CD4-positive, alpha-beta T cell treated with Interleukin-1 beta for 1 hour (primary cell): Measurements from ENCODE around the gene AQP7.
"Not testable (repeated sequence)": the region's sequence is repeated elsewhere in the genome, so short reads cannot be mapped to it uniquely, and the experiment has no call there.

Source experiments
- DNase-seq, 2 donors: peaks; one replicate each; pipeline ENCODE4 v3.0.0-alpha.2; 2020 to 2022

AQP7 gene

GRCh38 chr9:33393581-33393980 is 8.8 kb downstream of the AQP7 start:
- DNase-seq, result no peak

- DNase-seq, result not testable (repeated sequence)
These were observed 9.8 kb downstream of the AQP7 start for GRCh38 chr9:33392591-33393021.

GRCh38 chr9:33391111-33391771 is 11.1 kb downstream of the AQP7 start:
- not testable (repeated sequence) for DNase-seq

GRCh38 chr9:33388110-33388994 is 14.0 kb downstream of the AQP7 start:
- DNase-seq, result no peak

GRCh38 chr9:33386998-33387397 is 15.4 kb downstream of the AQP7 start:
- not testable (repeated sequence) for DNase-seq

- DNase-seq, result not testable (repeated sequence)
These were observed 15.7 kb downstream of the AQP7 start for GRCh38 chr9:33386641-33386996.

- not testable (repeated sequence) for DNase-seq
These were observed 16.3 kb downstream of the AQP7 start for GRCh38 chr9:33385979-33386640.

- DNase-seq, result not testable (repeated sequence)
These were observed 16.8 kb downstream of the AQP7 start for GRCh38 chr9:33385536-33385935.

- DNase-seq, result not testable (repeated sequence)
These were observed 19.0 kb downstream of the AQP7 start for GRCh38 chr9:33383396-33383795.

- not testable (repeated sequence) for DNase-seq
These were observed 20.0 kb downstream of the AQP7 start for GRCh38 chr9:33382397-33382796.

GRCh38 chr9:33381231-33381791 is 21.1 kb downstream of the AQP7 start:
- no peak for DNase-seq

GRCh38 chr9:33380390-33381094 is 21.8 kb downstream of the AQP7 start:
- DNase-seq, result no peak

- DNase-seq, result no peak
These were observed 22.5 kb downstream of the AQP7 start for GRCh38 chr9:33379666-33380389.

GRCh38 chr9:33378121-33378795 is 24.1 kb downstream of the AQP7 start:
- no peak for DNase-seq

GRCh38 chr9:33377089-33377715 is 25.2 kb downstream of the AQP7 start:
- no peak for DNase-seq

- no peak for DNase-seq
These were observed 26.5 kb downstream of the AQP7 start for GRCh38 chr9:33375841-33376321.

GRCh38 chr9:33375238-33375840 is 27.0 kb downstream of the AQP7 start:
- no peak for DNase-seq

GRCh38 chr9:33374634-33375237 is 27.6 kb downstream of the AQP7 start:
- peak; percentile 55 to 67 for DNase-seq

GRCh38 chr9:33374190-33374589 is 28.2 kb downstream of the AQP7 start:
- no peak for DNase-seq

- no peak for DNase-seq
These were observed 29.5 kb downstream of the AQP7 start for GRCh38 chr9:33372900-33373299.
